ENCODE measurements around the gene TRAPPC10. TPM values are rescaled to one million over a fixed set of nuclear protein-coding genes. Genes with fewer than 3 reads are reported as not detected.

Gene TRAPPC10
- total and polyA plus RNA-seq, 10 of the 15 experiments (the other 5 are each of a cell fraction or from before 2014, with no cell fraction given), result 1.1 to 39.6 (median 28.2) TPM

GRCh38 chr21:44024257-44024656 lies 12.1 kb downstream of the TRAPPC10 start (continued):
- TF ChIP-seq, protein P1, sequence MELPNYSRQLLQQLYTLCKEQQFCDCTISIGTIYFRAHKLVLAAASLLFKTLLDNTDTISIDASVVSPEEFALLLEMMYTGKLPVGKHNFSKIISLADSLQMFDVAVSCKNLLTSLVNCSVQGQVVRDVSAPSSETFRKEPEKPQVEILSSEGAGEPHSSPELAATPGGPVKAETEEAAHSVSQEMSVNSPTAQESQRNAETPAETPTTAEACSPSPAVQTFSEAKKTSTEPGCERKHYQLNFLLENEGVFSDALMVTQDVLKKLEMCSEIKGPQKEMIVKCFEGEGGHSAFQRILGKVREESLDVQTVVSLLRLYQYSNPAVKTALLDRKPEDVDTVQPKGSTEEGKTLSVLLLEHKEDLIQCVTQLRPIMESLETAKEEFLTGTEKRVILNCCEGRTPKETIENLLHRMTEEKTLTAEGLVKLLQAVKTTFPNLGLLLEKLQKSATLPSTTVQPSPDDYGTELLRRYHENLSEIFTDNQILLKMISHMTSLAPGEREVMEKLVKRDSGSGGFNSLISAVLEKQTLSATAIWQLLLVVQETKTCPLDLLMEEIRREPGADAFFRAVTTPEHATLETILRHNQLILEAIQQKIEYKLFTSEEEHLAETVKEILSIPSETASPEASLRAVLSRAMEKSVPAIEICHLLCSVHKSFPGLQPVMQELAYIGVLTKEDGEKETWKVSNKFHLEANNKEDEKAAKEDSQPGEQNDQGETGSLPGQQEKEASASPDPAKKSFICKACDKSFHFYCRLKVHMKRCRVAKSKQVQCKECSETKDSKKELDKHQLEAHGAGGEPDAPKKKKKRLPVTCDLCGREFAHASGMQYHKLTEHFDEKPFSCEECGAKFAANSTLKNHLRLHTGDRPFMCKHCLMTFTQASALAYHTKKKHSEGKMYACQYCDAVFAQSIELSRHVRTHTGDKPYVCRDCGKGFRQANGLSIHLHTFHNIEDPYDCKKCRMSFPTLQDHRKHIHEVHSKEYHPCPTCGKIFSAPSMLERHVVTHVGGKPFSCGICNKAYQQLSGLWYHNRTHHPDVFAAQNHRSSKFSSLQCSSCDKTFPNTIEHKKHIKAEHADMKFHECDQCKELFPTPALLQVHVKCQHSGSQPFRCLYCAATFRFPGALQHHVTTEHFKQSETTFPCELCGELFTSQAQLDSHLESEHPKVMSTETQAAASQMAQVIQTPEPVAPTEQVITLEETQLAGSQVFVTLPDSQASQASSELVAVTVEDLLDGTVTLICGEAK (IDR thresholded peaks at IDR 0.05; ENCODE audit: borderline replicate concordance), result no peak
- TF ChIP-seq MYC (IDR thresholded peaks at IDR 0.05; ENCODE audit: insufficient read depth, insufficient read length, insufficient replicate concordance, low read length, severe bottlenecking), result no peak

- no TSS peak for BruUV-seq (replicated peaks)
- peaks cover 94% of the 10 kb centered on the region for H3K79me2 ChIP-seq (ENCODE audit: control insufficient read depth, insufficient read depth, low read length)
- DNase-seq (ENCODE audit: low read depth, low spot score) (no peak), ATAC-seq (peak; percentile 28), FAIRE-seq (no peak)
- peaks cover 6% of the 10 kb centered on the region; the same call in 1 of the 2 replicates for H3K4me1 ChIP-seq (ENCODE audit: control insufficient read depth, insufficient read depth, low read length)
- no peaks in the 10 kb centered on the region for H3K27me3 ChIP-seq (replicated peaks in 1 of 2; ENCODE audit: control insufficient read depth in 2 of 2, insufficient read depth in 2 of 2, low read length in 1 of 2)
- H3K4me2 ChIP-seq (ENCODE audit: control insufficient read depth, insufficient read depth), result peak overlapping the region; percentile 6; the same call in 1 of the 2 replicates
- H3K9me3 ChIP-seq (replicated peaks; ENCODE audit: control insufficient read depth, insufficient read depth, low read length), result peaks cover 3% of the 10 kb centered on the region; the same call in 1 of the 3 replicates
- intact Hi-C loops (cut with micrococcal nuclease; ENCODE audit: unreplicated experiment) (no loop called here), in situ Hi-C loops (cut with MboI) (no loop called here)
- H2AFZ ChIP-seq (ENCODE audit: control insufficient read depth, low read depth, low read length), result no peak overlapping the region
- POLR2A ChIA-PET, result interaction anchor here (2.6 kb wide), 1 partner anchor 11 kb away, joined by 10 read pairs; no protein-coding TSS in a partner anchor
- no peak overlapping the region for H3K9ac ChIP-seq (ENCODE audit: control insufficient read depth, insufficient read depth, low read length)
- 85% methylated on average over 8 of the region's 8 CpGs for WGBS (ENCODE audit: insufficient coverage, insufficient replicate concordance, low lambda C conversion rate, missing lambda C conversion rate)
- H3K36me3 ChIP-seq (ENCODE audit: control insufficient read depth in 2 of 2, insufficient read depth in 2 of 2, low read length in 1 of 2), result no peaks in the 10 kb centered on the region
- SMC1A ChIA-PET (ENCODE audit: uncharacterized antibody, unreplicated experiment), result interaction anchor here (1.6 kb wide), 1 partner anchor 9 kb away, joined by 6 read pairs; no protein-coding TSS in a partner anchor
- no peak overlapping the region for H3K4me3 ChIP-seq
- CTCF ChIA-PET, result no interaction called here
- peak overlapping the region; percentile 5 for H3K27ac ChIP-seq (ENCODE audit: control insufficient read depth, insufficient read depth)
- RAD21 ChIA-PET (ENCODE audit: unreplicated experiment), result interaction anchor here (1.6 kb wide), 1 partner anchor 10 kb away, joined by 4 read pairs; no protein-coding TSS in a partner anchor
- H4K20me1 ChIP-seq (ENCODE audit: control insufficient read depth, insufficient read depth), result no peaks in the 10 kb centered on the region
- no peak for TF ChIP-seq DPF2 (IDR thresholded peaks at IDR 0.05)
- TF ChIP-seq, protein P2, sequence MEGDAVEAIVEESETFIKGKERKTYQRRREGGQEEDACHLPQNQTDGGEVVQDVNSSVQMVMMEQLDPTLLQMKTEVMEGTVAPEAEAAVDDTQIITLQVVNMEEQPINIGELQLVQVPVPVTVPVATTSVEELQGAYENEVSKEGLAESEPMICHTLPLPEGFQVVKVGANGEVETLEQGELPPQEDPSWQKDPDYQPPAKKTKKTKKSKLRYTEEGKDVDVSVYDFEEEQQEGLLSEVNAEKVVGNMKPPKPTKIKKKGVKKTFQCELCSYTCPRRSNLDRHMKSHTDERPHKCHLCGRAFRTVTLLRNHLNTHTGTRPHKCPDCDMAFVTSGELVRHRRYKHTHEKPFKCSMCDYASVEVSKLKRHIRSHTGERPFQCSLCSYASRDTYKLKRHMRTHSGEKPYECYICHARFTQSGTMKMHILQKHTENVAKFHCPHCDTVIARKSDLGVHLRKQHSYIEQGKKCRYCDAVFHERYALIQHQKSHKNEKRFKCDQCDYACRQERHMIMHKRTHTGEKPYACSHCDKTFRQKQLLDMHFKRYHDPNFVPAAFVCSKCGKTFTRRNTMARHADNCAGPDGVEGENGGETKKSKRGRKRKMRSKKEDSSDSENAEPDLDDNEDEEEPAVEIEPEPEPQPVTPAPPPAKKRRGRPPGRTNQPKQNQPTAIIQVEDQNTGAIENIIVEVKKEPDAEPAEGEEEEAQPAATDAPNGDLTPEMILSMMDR (IDR thresholded peaks at IDR 0.05 in 2 of 3, conservative IDR thresholded peaks at IDR 0.05 in 1 of 3; ENCODE audit: control insufficient read depth in 2 of 3, extremely low read depth in 1 of 3, insufficient read depth in 1 of 3, low read depth in 3 of 3, low read length in 3 of 3), result no peak
- TF ChIP-seq ZSCAN29 (IDR thresholded peaks at IDR 0.05), result no peak
- TF ChIP-seq LARP7 (IDR thresholded peaks at IDR 0.05), result no peak
- TF ChIP-seq MXI1 (IDR thresholded peaks at IDR 0.05; ENCODE audit: low read depth, low read length), result no peak
- no peak for TF ChIP-seq ZZZ3 (IDR thresholded peaks at IDR 0.05; ENCODE audit: control insufficient read depth, insufficient read length, low read depth)
- TF ChIP-seq MEF2A (IDR thresholded peaks at IDR 0.05; ENCODE audit: insufficient read depth, low read depth, low read length), result no peak
- TF ChIP-seq NR2C2 (IDR thresholded peaks at IDR 0.05; ENCODE audit: borderline replicate concordance, control insufficient read depth, insufficient read length, low read depth), result no peak
- TF ChIP-seq WRNIP1 (IDR thresholded peaks at IDR 0.05; ENCODE audit: borderline replicate concordance, low read depth, low read length), result no peak
- no peak for TF ChIP-seq RBBP5 (conservative IDR thresholded peaks at IDR 0.05)
- no peak for TF ChIP-seq ZNF24 (IDR thresholded peaks at IDR 0.05)
- TF ChIP-seq SUPT20H (IDR thresholded peaks at IDR 0.05; ENCODE audit: borderline replicate concordance, control insufficient read depth, low read depth, low read length), result no peak
- no peak for TF ChIP-seq ATF7 (IDR thresholded peaks at IDR 0.05; ENCODE audit: low read depth)
These were observed 12.8 kb downstream of the TRAPPC10 start for GRCh38 chr21:44024887-44025353.

Measured in GM12878 (cell line).